Neural cell (in vitro differentiated cells): ENCODE measurements around the gene KLC1. TPM values are rescaled to one million over a fixed set of nuclear protein-coding genes. Genes with fewer than 3 reads are reported as not detected.

ENCODE experiments used
- H2AFZ ChIP-seq: fragments of 200-600, 300-800 bp; sonication (generic), shearing (Covaris generic); 2 replicates; pipeline ENCODE4 v1.6.0; 2014; ENCODE audit warnings: low read depth, mild to moderate bottlenecking, antibody characterized with exemption, low read length, moderate library complexity
- H3F3A ChIP-seq: fragments of 200-600 bp; shearing (Covaris generic); 2 replicates; pipeline ENCODE4 v1.6.1; 2016; ENCODE audit warnings: mild to moderate bottlenecking, moderate library complexity, mixed read lengths, antibody characterized with exemption, low read length; ENCODE audit not compliant: insufficient read depth, poor library complexity, severe bottlenecking
- H3K27ac ChIP-seq: fragments of 200-600, 300-800 bp; sonication (generic), shearing (Covaris generic); 2 replicates; pipeline ENCODE4 v1.5.1; 2014; ENCODE audit warnings: mild to moderate bottlenecking, low read length, moderate library complexity
- H3K27me3 ChIP-seq: fragments of 300-800, 200-600 bp; sonication (generic), shearing (Covaris generic); 2 replicates; pipeline ENCODE4 v1.6.0; 2014; ENCODE audit warnings: mild to moderate bottlenecking, low read depth, low read length, moderate library complexity; ENCODE audit not compliant: insufficient read depth
- H3K36me3 ChIP-seq: fragments of 300-800, 200-600 bp; sonication (generic), shearing (Covaris generic); 2 replicates; pipeline ENCODE4 v1.5.1; 2014; ENCODE audit warnings: mild to moderate bottlenecking, antibody characterized with exemption, low read length, moderate library complexity; ENCODE audit not compliant: insufficient read depth
- H3K4me2 ChIP-seq: fragments of 300-800, 200-600 bp; sonication (generic), shearing (Covaris generic); 2 replicates; pipeline ENCODE4 v1.6.0; 2014; ENCODE audit warnings: mild to moderate bottlenecking, low read length
- H3K4me3 ChIP-seq: fragments of 300-800, 200-600 bp; sonication (generic), shearing (Covaris generic); 2 replicates; pipeline ENCODE4 v1.5.1; 2014; ENCODE audit warnings: mild to moderate bottlenecking, low read length, moderate library complexity
- H3K79me2 ChIP-seq: fragments of 200-600 bp; shearing (Covaris generic); replicated peaks from 2 replicates; pipeline ENCODE4 v1.6.0; 2014; ENCODE audit warnings: mild to moderate bottlenecking, low read length, moderate library complexity; ENCODE audit not compliant: insufficient read depth
- H3K9ac ChIP-seq: fragments of 300-800, 200-600 bp; sonication (generic), shearing (Covaris generic); 2 replicates; pipeline ENCODE4 v1.6.1; 2016; ENCODE audit warnings: mild to moderate bottlenecking, low read length, mixed read lengths
- H3K9me2 ChIP-seq: fragments of 200-600 bp; shearing (Covaris generic); 2 replicates; pipeline ENCODE4 v1.6.1; 2016; ENCODE audit warnings: mild to moderate bottlenecking, low read length, mixed read lengths; ENCODE audit not compliant: insufficient read depth
- H3K9me3 ChIP-seq: fragments of 200-600, 300-800 bp; sonication (generic), shearing (Covaris generic); 2 replicates; pipeline ENCODE4 v1.6.1; 2016; ENCODE audit warnings: mild to moderate bottlenecking, mixed run types, low read length, moderate library complexity, mixed read lengths
- H4K20me1 ChIP-seq: fragments of 200-600 bp; shearing (Covaris generic); 2 replicates; pipeline ENCODE4 v1.6.1; 2016; ENCODE audit warnings: mild to moderate bottlenecking, mixed run types; ENCODE audit not compliant: insufficient read depth
- EP300 ChIP-seq: fragments of 450-650 bp; conservative IDR thresholded peaks from 2 replicates; pipeline ENCODE4 v1.6.1; 2014; ENCODE audit warnings: antibody characterized with exemption, mild to moderate bottlenecking, moderate library complexity; ENCODE audit not compliant: poor library complexity, severe bottlenecking
- EZH2 ChIP-seq: fragments of 200-600, 300-800 bp; shearing (Covaris generic), sonication (generic); IDR thresholded peaks from 2 replicates; pipeline ENCODE4 v1.6.1; 2014; ENCODE audit warnings: antibody characterized with exemption, low read length, borderline replicate concordance, mild to moderate bottlenecking; ENCODE audit not compliant: insufficient read depth, poor library complexity, severe bottlenecking
- MXI1 ChIP-seq: fragments of 450-650 bp; conservative IDR thresholded peaks from 2 replicates; pipeline ENCODE4 v1.6.1; 2014; ENCODE audit warnings: antibody characterized with exemption, mild to moderate bottlenecking; ENCODE audit not compliant: poor library complexity, severe bottlenecking
- POLR2AphosphoS5 ChIP-seq: IDR thresholded peaks from 2 replicates; pipeline ENCODE4 v1.6.1; 2012
- RAD21 ChIP-seq: fragments of 450-650 bp; conservative IDR thresholded peaks from 2 replicates; pipeline ENCODE4 v1.6.1; 2014; ENCODE audit warnings: antibody characterized with exemption, mild to moderate bottlenecking, moderate library complexity
- SMC3 ChIP-seq: fragments of 450-650 bp; conservative IDR thresholded peaks from 2 replicates; pipeline ENCODE4 v1.6.1; 2014; ENCODE audit warnings: antibody characterized with exemption, mild to moderate bottlenecking, moderate library complexity; ENCODE audit not compliant: poor library complexity
- TAF1 ChIP-seq: IDR thresholded peaks from 2 replicates; pipeline ENCODE4 v1.6.1; 2012; ENCODE audit warnings: low read depth
- polyA plus RNA-seq: library from polyadenylated mRNA; depleted of rRNA; stranded (reverse); fragments of >200 nt; gene quantifications from 2 replicates; pipeline ENCODE4 v1.2.3, GENCODE V29; 2014
- TF ChIP-seq, protein P1 (sequence below): IDR thresholded peaks from 2 replicates; pipeline ENCODE4 v1.6.1; 2012; ENCODE audit warnings: borderline replicate concordance
- TF ChIP-seq, protein P2 (sequence below): fragments of 450-650 bp; IDR thresholded peaks from 2 replicates; pipeline ENCODE4 v1.5.1; 2014; ENCODE audit warnings: antibody characterized with exemption, mild to moderate bottlenecking, moderate library complexity; ENCODE audit not compliant: poor library complexity, severe bottlenecking

KLC1 gene
- polyA plus RNA-seq, 1 donor from 2014 or later: 1,272 TPM

DNA sequence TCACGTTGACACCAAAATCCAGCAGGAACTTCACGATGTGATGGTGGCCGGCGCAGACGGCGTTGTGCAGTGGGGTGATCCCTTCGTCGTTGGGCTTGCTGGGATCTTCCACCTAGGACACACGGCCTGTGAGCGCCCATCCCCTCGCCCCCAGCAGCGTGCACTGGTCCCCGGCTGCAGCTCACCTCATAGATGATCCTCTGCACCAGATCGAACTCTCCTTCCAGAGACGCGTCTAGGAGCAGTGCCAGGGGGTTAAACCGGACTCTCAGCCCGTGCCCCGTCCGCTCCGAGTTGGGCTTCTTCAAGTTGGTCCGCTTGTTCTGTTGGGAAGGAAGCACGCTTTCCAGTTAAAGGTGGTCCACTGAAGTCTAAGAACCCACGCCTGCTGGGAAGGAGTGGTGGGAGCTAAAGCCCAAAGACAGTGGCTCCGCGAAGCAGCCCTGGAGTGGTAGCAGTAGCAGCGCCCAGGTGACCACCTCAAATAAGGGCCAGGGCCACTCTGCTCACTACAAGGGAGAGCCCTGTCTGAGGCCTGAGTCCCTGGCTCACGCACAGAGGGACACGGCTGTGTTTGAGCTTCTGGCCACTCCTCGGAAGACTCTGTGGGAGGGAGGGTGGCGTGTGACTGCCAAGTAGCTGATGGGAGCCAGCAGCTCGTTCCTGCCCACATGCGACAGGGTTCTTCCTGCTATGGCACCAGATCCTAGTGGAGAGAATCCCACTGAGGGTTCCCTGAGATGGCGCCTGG is 109.9 kb downstream of the KLC1 start:
- no peak overlapping the region for H3K9ac ChIP-seq
- no peaks in the 10 kb centered on the region for H3K36me3 ChIP-seq
- H3K27ac ChIP-seq: no peak overlapping the region
- no peaks in the 10 kb centered on the region for H3K79me2 ChIP-seq
- H4K20me1 ChIP-seq: no peaks in the 10 kb centered on the region
- TF ChIP-seq MXI1: no peak
- TF ChIP-seq RAD21: no peak
- TF ChIP-seq SMC3: no peak
- TF ChIP-seq, protein P1, sequence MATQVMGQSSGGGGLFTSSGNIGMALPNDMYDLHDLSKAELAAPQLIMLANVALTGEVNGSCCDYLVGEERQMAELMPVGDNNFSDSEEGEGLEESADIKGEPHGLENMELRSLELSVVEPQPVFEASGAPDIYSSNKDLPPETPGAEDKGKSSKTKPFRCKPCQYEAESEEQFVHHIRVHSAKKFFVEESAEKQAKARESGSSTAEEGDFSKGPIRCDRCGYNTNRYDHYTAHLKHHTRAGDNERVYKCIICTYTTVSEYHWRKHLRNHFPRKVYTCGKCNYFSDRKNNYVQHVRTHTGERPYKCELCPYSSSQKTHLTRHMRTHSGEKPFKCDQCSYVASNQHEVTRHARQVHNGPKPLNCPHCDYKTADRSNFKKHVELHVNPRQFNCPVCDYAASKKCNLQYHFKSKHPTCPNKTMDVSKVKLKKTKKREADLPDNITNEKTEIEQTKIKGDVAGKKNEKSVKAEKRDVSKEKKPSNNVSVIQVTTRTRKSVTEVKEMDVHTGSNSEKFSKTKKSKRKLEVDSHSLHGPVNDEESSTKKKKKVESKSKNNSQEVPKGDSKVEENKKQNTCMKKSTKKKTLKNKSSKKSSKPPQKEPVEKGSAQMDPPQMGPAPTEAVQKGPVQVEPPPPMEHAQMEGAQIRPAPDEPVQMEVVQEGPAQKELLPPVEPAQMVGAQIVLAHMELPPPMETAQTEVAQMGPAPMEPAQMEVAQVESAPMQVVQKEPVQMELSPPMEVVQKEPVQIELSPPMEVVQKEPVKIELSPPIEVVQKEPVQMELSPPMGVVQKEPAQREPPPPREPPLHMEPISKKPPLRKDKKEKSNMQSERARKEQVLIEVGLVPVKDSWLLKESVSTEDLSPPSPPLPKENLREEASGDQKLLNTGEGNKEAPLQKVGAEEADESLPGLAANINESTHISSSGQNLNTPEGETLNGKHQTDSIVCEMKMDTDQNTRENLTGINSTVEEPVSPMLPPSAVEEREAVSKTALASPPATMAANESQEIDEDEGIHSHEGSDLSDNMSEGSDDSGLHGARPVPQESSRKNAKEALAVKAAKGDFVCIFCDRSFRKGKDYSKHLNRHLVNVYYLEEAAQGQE: no peak
- TF ChIP-seq, protein P2, sequence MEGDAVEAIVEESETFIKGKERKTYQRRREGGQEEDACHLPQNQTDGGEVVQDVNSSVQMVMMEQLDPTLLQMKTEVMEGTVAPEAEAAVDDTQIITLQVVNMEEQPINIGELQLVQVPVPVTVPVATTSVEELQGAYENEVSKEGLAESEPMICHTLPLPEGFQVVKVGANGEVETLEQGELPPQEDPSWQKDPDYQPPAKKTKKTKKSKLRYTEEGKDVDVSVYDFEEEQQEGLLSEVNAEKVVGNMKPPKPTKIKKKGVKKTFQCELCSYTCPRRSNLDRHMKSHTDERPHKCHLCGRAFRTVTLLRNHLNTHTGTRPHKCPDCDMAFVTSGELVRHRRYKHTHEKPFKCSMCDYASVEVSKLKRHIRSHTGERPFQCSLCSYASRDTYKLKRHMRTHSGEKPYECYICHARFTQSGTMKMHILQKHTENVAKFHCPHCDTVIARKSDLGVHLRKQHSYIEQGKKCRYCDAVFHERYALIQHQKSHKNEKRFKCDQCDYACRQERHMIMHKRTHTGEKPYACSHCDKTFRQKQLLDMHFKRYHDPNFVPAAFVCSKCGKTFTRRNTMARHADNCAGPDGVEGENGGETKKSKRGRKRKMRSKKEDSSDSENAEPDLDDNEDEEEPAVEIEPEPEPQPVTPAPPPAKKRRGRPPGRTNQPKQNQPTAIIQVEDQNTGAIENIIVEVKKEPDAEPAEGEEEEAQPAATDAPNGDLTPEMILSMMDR: no peak
- no peak for TF ChIP-seq TAF1
- TF ChIP-seq EP300: no peak
- no peak for TF ChIP-seq POLR2AphosphoS5
- TF ChIP-seq EZH2: no peak
- no peaks in the 10 kb centered on the region for H3K27me3 ChIP-seq
- H3F3A ChIP-seq: no peaks in the 10 kb centered on the region
- H3K9me3 ChIP-seq: no peaks in the 10 kb centered on the region
- H3K4me3 ChIP-seq: no peak overlapping the region
- H2AFZ ChIP-seq: no peak overlapping the region
- H3K4me2 ChIP-seq: no peak overlapping the region
- H3K9me2 ChIP-seq: no peaks in the 10 kb centered on the region

DNA sequence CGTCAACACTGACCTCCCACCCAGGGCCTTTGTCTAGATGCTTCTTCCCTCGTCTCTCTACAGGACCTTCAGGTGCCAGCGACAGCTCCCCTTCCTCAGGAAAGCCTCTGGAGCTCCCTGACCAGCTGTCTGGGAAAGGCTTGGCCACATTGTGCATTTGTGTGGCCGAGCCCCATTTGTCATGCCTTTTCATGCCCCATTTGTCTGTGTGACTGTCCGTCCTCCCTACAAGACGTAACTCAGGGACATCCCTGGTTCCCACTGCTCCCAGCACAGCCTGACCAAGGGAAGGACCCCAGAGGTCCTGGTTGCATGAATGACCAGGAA is 110.4 kb downstream of the KLC1 start:
- H3K9ac ChIP-seq: no peak overlapping the region
- H3K9me3 ChIP-seq: no peaks in the 10 kb centered on the region
- no peak overlapping the region for H3K4me2 ChIP-seq
- TF ChIP-seq RAD21 (no peak), MXI1 (no peak), EZH2 (no peak), POLR2AphosphoS5 (no peak), EP300 (no peak), TAF1 (no peak), SMC3 (no peak)
- TF ChIP-seq, protein P1: no peak
- TF ChIP-seq, protein P2: no peak
- H3F3A ChIP-seq: no peaks in the 10 kb centered on the region
- H4K20me1 ChIP-seq: no peaks in the 10 kb centered on the region
- H3K27ac ChIP-seq: no peak overlapping the region
- no peaks in the 10 kb centered on the region for H3K79me2 ChIP-seq
- H2AFZ ChIP-seq: no peak overlapping the region
- no peaks in the 10 kb centered on the region for H3K9me2 ChIP-seq
- H3K4me3 ChIP-seq: no peak overlapping the region
- H3K27me3 ChIP-seq: no peaks in the 10 kb centered on the region
- H3K36me3 ChIP-seq: no peaks in the 10 kb centered on the region
